ENCODE data around the gene ATG2B.

The ATG2B gene, protein sequence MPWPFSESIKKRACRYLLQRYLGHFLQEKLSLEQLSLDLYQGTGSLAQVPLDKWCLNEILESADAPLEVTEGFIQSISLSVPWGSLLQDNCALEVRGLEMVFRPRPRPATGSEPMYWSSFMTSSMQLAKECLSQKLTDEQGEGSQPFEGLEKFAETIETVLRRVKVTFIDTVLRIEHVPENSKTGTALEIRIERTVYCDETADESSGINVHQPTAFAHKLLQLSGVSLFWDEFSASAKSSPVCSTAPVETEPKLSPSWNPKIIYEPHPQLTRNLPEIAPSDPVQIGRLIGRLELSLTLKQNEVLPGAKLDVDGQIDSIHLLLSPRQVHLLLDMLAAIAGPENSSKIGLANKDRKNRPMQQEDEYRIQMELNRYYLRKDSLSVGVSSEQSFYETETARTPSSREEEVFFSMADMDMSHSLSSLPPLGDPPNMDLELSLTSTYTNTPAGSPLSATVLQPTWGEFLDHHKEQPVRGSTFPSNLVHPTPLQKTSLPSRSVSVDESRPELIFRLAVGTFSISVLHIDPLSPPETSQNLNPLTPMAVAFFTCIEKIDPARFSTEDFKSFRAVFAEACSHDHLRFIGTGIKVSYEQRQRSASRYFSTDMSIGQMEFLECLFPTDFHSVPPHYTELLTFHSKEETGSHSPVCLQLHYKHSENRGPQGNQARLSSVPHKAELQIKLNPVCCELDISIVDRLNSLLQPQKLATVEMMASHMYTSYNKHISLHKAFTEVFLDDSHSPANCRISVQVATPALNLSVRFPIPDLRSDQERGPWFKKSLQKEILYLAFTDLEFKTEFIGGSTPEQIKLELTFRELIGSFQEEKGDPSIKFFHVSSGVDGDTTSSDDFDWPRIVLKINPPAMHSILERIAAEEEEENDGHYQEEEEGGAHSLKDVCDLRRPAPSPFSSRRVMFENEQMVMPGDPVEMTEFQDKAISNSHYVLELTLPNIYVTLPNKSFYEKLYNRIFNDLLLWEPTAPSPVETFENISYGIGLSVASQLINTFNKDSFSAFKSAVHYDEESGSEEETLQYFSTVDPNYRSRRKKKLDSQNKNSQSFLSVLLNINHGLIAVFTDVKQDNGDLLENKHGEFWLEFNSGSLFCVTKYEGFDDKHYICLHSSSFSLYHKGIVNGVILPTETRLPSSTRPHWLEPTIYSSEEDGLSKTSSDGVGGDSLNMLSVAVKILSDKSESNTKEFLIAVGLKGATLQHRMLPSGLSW (N-terminal part only)

DNA sequence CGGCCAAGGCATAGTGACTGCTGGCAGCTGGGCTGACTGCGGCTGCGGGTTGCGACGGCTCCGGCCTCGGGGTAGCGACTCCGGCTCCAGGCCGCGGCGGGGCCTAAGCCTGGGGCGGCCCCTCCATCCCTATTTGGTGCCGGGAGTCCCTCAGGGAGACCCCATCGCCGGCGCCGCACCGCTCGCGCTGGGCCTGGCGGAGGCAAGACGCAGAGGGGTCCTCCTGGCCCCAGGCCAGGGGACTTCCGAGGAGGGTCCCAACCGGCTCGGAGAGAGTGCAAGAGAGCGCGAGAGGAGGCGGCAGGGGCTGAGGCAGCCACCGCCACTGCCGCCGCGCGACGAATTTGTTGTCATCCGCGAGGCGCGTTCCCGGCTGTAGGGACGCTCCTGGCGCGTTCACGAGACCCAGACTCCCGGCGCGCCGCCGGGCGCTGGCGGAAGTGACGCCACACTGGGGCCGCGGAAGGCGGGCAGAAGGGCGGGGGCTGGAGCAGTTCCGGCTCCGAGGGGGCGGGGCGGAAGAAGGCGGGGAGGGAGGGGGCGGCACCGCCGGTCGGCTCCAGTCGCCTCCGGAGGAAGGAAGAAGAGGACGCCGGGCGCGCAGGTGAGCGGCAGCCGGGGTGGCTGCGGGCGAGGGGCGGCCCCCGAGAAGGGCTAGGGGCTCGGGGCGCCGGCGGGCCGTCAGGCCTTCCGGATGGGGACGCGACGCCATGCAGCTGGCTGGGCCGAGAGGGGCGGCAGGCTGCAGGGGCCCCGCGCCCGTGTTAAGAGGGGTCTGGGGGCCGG lies at the start of gene ATG2B, which contains the start of gene GSKIP:
Gene ATG2B, minus strand, starts transcription at position 377 of the 786 bp plus-strand sequence. Its CDS starts 365 bp downstream, at position 12.
Gene GSKIP, plus strand, starts transcription at position 562 of the 786 bp plus-strand sequence. CDS start 18,722 bp downstream, outside the sequence.
- intact Hi-C loops (cut with micrococcal nuclease), result loop anchor here (1.0 to 10.0 kb wide), 5 partner anchors 28 to 848 kb away; partner anchors contain the start of genes PAPOLA, SYNE3 and VRK1
- peak within 1 kb of the TSS; percentile 89 for H3K27ac Mint-ChIP-seq
- H3K4me3 Mint-ChIP-seq, result peak within 1 kb of the TSS; percentile 87
- H3K4me1 Mint-ChIP-seq (ENCODE audit: low read depth), result peaks cover 49% of the 10 kb centered on the region
- H3K9me3 Mint-ChIP-seq, result no peaks in the 10 kb centered on the region
- no peaks in the 10 kb centered on the region for H3K27me3 Mint-ChIP-seq
- H3K36me3 Mint-ChIP-seq (ENCODE audit: low read depth), result peaks cover 9% of the 10 kb centered on the region

DNA sequence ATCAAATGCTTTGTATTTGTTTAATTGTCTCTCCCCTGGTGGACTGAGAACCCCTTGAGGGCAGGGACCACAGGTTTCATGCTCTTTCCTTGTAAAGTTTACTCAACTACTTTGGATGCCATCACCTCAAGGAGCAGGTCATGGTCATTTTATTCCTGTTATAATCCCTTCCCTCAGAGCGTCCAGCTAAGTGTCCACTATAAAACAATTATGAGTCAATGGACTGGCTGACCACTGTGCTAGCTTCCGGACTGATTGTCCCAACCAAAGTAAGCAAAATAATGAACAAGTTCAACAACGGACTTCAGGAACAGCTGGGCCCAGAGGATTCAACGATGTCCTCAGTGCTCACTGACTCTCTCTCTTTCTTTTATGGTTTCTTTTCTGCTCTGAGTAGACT lies 47.0 kb upstream of the ATG2B start:
- Mint-ChIP-seq H3K27me3 (no peaks in the 10 kb centered on the region), H3K27ac (no peak overlapping the region)
- intact Hi-C loops (cut with micrococcal nuclease), result no loop called here

DNA sequence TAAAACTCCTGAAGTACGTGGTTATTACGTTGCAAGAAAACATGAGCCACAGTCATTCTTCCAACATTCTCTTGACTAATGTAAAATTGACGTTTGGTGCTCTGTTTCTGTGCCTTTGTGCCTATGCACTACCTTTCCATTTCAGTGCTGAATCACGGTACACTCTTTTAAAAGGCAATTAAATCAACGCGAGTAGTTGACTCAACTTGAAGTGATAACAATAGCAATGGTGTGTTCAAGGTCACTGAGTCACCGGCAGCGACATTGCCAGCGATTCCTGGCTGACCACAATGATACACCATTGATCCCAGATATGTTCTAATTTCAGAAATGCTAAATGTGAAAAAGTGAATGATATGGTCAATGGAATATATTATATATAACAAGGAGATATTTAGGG lies 46.6 kb upstream of the ATG2B start:
- Mint-ChIP-seq H3K4me3 (no peak overlapping the region), H3K27me3 (no peaks in the 10 kb centered on the region), H3K36me3 (ENCODE audit: low read depth) (no peaks in the 10 kb centered on the region), H3K27ac (no peak overlapping the region), H3K4me1 (ENCODE audit: low read depth) (no peaks in the 10 kb centered on the region), H3K9me3 (no peaks in the 10 kb centered on the region)
- intact Hi-C loops (cut with micrococcal nuclease), result no loop called here

More for the DNA sequence above, 47.0 kb upstream of the ATG2B start:
- H3K4me1 Mint-ChIP-seq (ENCODE audit: low read depth), result no peaks in the 10 kb centered on the region
- no peaks in the 10 kb centered on the region for H3K9me3 Mint-ChIP-seq
- H3K36me3 Mint-ChIP-seq (ENCODE audit: low read depth), result no peaks in the 10 kb centered on the region
- H3K4me3 Mint-ChIP-seq, result no peak overlapping the region

DNA sequence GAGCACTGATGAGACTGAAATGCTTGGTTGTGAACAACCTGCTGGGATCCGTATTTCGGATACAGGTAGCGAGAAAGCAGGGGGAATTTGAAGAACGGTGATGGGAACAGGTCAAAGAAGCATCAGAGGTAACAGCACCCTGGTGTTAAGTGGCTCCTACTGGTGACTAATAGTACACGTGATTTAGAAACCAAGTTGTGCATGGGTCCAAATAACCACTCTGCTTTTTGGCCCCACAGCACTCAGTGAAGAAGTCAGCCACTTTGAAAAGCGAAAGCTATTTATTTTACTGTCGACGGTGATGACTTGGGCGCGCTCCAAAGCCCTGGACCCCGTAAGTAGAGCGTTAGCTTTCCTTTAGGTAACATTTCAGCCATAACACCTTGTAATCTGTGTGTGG lies 45.5 kb upstream of the ATG2B start:
- Mint-ChIP-seq H3K27me3 (no peaks in the 10 kb centered on the region), H3K36me3 (ENCODE audit: low read depth) (no peaks in the 10 kb centered on the region), H3K9me3 (no peaks in the 10 kb centered on the region), H3K27ac (no peak overlapping the region), H3K4me1 (ENCODE audit: low read depth) (no peaks in the 10 kb centered on the region), H3K4me3 (no peak overlapping the region)
- intact Hi-C loops (cut with micrococcal nuclease), result no loop called here

DNA sequence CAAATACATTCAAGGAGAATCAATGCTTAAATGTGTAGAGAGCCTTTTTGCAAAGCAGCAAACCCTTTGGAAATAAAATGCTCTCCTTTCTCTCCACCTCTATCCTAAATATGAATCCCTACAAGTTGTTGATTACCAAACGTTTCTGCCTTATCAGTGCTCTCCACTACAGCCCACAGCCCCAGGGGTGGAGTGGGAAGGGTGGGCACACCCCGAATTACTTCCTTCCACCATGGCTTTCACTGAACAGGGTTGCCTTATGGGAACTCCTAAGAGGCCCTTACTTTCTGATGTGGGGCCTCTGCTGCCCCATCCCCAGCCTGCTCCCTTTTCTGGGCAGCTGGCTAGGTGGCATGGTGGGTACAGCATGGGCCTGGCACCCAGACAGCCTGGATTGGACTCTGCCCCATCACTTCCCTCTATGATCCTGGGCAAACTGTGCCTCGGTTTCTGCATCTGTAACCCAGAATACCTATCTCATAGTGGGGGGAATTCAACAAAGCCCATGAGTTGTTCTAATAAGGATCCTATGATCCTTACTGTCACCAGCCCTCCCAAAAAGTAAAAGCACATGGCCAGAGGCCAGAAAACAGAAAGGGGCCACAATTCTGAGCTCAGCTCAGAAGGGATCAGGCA lies 44.9 kb upstream of the ATG2B start:
- H3K27me3 Mint-ChIP-seq, result no peaks in the 10 kb centered on the region
- no peaks in the 10 kb centered on the region for H3K9me3 Mint-ChIP-seq
- no peak overlapping the region for H3K27ac Mint-ChIP-seq
- no peak overlapping the region for H3K4me3 Mint-ChIP-seq
- intact Hi-C loops (cut with micrococcal nuclease), result no loop called here
- no peaks in the 10 kb centered on the region for H3K36me3 Mint-ChIP-seq (ENCODE audit: low read depth)
- H3K4me1 Mint-ChIP-seq (ENCODE audit: low read depth), result no peaks in the 10 kb centered on the region

DNA sequence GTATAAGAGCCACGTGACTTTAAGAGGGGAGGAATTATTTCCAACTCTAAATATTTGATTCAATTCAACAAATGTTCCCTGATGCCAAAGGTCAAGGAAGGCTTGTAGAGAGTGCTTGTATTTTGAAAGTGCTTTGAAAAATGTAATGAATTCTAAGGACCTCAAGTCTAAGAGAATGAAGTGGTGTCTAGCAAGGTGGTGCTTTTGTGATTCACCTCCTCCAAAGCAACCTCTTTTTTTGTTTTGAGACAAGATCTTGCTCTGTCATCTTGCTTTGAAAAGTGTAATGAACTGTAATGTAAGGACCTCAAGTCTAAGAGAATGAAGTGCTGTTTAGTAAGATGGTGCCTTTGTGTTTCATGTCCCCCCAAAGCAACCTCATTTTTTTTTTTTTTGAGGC lies 42.5 kb upstream of the ATG2B start:
- H3K27me3 Mint-ChIP-seq, result no peaks in the 10 kb centered on the region
- no peak overlapping the region for H3K27ac Mint-ChIP-seq

DNA sequence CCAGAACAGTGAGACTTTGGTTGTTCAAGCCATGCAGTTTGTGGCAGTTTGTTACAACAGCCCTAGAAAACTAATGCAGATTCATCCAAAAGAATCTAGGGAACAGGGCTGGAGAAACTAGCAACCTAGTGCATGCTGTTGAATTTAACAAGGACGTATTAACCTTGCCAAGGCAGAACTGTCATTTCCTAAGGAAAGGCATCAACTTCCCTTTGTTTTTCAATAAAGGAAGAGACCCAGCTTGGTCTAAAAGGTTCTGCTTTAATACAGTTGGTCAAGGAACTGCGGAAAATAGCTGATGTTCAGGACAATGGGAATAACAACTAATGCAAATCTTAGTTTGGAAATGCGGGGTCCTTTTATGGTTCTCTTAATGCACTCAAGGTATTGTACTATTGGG lies 40.3 kb upstream of the ATG2B start:
- H3K4me3 Mint-ChIP-seq, result no peak overlapping the region

More for the DNA sequence above, 42.5 kb upstream of the ATG2B start:
- no peaks in the 10 kb centered on the region for H3K36me3 Mint-ChIP-seq (ENCODE audit: low read depth)
- H3K4me1 Mint-ChIP-seq (ENCODE audit: low read depth), result no peaks in the 10 kb centered on the region
- H3K9me3 Mint-ChIP-seq, result no peaks in the 10 kb centered on the region
- intact Hi-C loops (cut with micrococcal nuclease), result no loop called here
- no peak overlapping the region for H3K4me3 Mint-ChIP-seq

DNA sequence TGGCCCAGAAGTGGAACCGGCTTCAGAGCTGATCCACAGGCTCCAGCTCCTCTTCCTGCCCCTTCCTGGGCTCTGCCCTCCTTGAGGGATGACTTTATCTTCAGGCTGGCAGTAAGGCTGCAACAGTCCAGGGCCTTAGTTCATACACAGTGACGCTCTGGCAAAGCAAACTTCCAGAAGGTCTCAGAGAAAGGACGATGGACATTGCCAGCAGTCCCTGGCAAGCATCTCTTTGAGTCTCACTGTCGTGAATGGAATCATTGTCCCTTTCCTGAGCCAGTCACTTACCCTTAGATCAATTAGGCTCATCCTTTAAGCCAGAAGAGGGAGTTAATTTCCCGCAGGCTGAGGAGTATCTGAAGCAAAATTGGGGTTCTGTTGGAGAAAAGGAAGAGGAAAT lies 37.4 kb upstream of the ATG2B start:
- Mint-ChIP-seq H3K4me1 (ENCODE audit: low read depth) (no peaks in the 10 kb centered on the region), H3K27ac (no peak overlapping the region), H3K9me3 (no peaks in the 10 kb centered on the region), H3K36me3 (ENCODE audit: low read depth) (no peaks in the 10 kb centered on the region), H3K27me3 (peaks cover 3% of the 10 kb centered on the region), H3K4me3 (no peak overlapping the region)
- intact Hi-C loops (cut with micrococcal nuclease), result no loop called here

More for the DNA sequence above, 40.3 kb upstream of the ATG2B start:
- Mint-ChIP-seq H3K27me3 (peaks cover 3% of the 10 kb centered on the region), H3K36me3 (ENCODE audit: low read depth) (no peaks in the 10 kb centered on the region), H3K27ac (no peak overlapping the region), H3K4me1 (ENCODE audit: low read depth) (no peaks in the 10 kb centered on the region), H3K9me3 (no peaks in the 10 kb centered on the region)
- intact Hi-C loops (cut with micrococcal nuclease), result no loop called here

DNA sequence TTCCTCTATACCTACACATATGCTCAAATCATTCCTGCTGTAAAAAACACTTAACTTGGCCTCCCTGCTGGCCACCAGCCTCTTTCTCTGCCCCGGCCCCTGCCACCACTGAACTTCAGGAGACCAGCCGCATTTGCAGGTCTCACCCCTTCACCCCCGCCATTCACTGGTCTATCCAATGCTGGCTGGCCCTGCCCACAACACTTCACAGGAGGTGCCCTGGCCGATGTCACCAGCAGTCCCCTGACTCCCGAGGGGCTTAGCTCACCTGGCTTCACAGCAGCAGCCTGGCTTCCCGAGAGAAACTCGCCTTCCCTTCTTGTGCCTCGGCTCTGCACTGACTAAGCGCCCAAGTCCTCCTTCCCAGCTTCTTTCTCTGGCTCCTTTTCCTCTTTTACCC lies 36.3 kb upstream of the ATG2B start:
- Mint-ChIP-seq H3K4me1 (ENCODE audit: low read depth) (no peaks in the 10 kb centered on the region), H3K27ac (no peak overlapping the region), H3K27me3 (peaks cover 12% of the 10 kb centered on the region), H3K4me3 (no peak overlapping the region), H3K36me3 (ENCODE audit: low read depth) (no peaks in the 10 kb centered on the region), H3K9me3 (no peaks in the 10 kb centered on the region)
- intact Hi-C loops (cut with micrococcal nuclease), result no loop called here

DNA sequence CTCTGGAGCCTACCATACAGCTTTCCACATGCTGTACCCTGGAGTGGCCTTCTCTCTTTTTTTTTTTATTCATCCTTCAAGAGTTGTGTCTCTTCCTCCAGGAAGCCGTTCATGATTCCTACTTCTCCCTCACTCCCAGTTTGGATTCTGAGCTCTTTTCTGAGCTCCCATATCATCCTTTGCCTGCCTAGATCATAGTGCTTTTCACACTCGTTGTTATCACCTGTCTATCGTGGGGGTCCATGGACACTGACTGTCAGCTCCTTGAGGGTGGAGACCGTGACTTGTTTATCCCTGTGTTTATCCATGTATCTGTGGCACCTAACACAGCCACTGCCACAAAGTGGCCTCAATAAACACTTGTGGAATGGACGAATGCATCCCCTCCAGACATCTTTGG lies 35.8 kb upstream of the ATG2B start:
- Mint-ChIP-seq H3K36me3 (ENCODE audit: low read depth) (no peaks in the 10 kb centered on the region), H3K4me3 (no peak overlapping the region), H3K27me3 (peaks cover 13% of the 10 kb centered on the region), H3K4me1 (ENCODE audit: low read depth) (no peaks in the 10 kb centered on the region), H3K9me3 (no peaks in the 10 kb centered on the region), H3K27ac (peak overlapping the region; percentile 9)
- intact Hi-C loops (cut with micrococcal nuclease), result no loop called here

DNA sequence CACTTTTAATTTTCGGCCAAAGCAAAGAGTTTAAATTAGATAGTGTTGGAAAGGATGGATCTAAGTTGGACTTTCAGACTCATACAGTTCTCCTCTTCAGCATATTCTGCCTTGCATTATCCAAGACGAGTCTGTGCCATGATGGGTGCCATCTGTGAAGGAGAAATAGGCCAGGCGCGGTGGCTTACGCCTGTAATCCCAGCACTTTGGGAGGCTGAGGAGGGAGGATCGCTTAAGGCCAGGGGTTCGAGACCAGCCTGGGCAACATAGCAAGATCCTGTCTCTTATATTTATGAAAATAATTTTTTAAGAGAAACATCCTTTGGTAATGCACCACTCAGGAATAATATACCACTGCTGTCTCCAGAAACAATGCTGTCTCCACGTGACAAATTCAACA lies 35.3 kb upstream of the ATG2B start:
- Mint-ChIP-seq H3K9me3 (no peaks in the 10 kb centered on the region), H3K4me3 (no peak overlapping the region), H3K4me1 (ENCODE audit: low read depth) (no peaks in the 10 kb centered on the region), H3K27ac (peak overlapping the region; percentile 9), H3K36me3 (ENCODE audit: low read depth) (no peaks in the 10 kb centered on the region), H3K27me3 (peaks cover 15% of the 10 kb centered on the region)
- intact Hi-C loops (cut with micrococcal nuclease), result no loop called here

DNA sequence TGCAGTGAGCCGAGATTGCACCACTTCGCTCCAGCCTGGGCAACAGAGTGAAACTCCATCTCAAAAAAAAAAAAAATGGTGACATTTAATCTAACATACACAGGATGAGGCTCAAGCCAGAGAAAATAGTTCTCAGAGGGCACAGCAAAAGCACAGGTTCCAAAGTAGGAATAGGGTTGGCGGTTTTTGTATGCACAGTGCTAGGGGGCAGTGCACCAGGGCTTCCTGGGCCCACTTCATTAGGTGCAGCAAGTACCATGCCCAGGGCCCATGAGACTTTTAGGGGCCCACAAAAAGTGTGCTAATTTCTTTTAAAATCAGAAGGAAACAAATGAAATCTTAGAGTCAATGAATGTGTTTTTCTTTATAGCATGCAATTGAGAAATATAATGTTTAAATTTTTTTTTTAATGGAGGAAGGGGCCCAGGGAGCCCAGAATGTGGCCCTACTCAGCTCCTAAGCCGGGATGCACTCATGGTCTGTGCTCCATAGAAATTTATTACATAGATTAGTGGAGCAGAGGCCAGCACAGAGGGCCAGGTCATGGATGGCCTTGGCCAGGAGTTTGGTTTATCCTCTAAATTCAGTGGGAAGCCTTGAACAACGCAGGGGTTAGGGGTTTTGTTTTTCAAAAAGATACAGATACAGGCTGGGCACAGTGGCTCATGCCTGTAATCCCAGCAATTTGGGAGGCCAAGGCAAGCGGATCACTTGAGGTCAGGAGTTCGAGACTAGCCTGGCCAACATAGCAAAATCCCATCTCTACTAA lies 31.1 kb upstream of the ATG2B start:
- peaks cover 7% of the 10 kb centered on the region for H3K4me1 Mint-ChIP-seq (ENCODE audit: low read depth)
- H3K27ac Mint-ChIP-seq, result no peak overlapping the region
- H3K4me3 Mint-ChIP-seq, result no peak overlapping the region
- H3K9me3 Mint-ChIP-seq, result no peaks in the 10 kb centered on the region
- intact Hi-C loops (cut with micrococcal nuclease), result no loop called here
- peaks cover 42% of the 10 kb centered on the region for H3K27me3 Mint-ChIP-seq
- no peaks in the 10 kb centered on the region for H3K36me3 Mint-ChIP-seq (ENCODE audit: low read depth)

Data from dendritic cell treated with granulocyte-macrophage colony-stimulating factor and Interleukin-4, amounts not matched to agents 40 ng/mL and 50 ng/mL, for 4 days (primary cell).